Body of pancreas (tissue), 4 donors: ENCODE measurements around the gene ZNF70.

ENCODE experiments used
- POLR2A ChIP-seq, 3 donors: fragments of 450-650 bp; IDR thresholded peaks; one replicate each; pipeline ENCODE4 v1.6.1; 2016; ENCODE audit warnings: antibody characterized with exemption in 3 of 3, mild to moderate bottlenecking in 2 of 3
- TF ChIP-seq, protein P1 (sequence below), 7 experiments: fragments of 450-650 bp in 4 of 7; fragments of 200-600 bp in 3 of 7; sonication (generic) in 3 of 7; IDR thresholded peaks; one replicate each; pipeline ENCODE4 v1.5.1; 2016 to 2019; ENCODE audit warnings: antibody characterized with exemption in 7 of 7

DNA sequence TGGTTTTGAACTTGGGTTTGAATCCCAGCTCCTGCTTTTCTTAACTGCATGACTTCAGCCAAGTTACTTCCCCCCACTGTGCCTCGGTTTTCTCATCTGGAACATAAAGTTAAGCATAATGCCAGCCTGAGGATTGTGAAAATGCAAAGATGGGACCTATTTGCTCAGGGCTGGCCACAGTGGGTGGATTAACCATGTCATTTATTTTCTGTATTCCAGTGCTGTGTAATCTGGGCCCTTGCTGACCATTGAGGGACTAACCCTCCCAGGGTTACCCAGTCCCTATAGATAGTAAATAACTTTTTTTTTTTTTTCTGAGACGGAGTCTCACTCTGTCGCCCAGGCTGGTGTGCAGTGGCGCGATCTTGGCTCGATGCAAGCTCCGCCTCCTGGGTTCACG, 4.8 kb upstream of the ZNF70 start:
- TF ChIP-seq, protein P1, sequence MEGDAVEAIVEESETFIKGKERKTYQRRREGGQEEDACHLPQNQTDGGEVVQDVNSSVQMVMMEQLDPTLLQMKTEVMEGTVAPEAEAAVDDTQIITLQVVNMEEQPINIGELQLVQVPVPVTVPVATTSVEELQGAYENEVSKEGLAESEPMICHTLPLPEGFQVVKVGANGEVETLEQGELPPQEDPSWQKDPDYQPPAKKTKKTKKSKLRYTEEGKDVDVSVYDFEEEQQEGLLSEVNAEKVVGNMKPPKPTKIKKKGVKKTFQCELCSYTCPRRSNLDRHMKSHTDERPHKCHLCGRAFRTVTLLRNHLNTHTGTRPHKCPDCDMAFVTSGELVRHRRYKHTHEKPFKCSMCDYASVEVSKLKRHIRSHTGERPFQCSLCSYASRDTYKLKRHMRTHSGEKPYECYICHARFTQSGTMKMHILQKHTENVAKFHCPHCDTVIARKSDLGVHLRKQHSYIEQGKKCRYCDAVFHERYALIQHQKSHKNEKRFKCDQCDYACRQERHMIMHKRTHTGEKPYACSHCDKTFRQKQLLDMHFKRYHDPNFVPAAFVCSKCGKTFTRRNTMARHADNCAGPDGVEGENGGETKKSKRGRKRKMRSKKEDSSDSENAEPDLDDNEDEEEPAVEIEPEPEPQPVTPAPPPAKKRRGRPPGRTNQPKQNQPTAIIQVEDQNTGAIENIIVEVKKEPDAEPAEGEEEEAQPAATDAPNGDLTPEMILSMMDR (IDR thresholded peaks at IDR 0.05) = no peak
- no peak for TF ChIP-seq POLR2A (IDR thresholded peaks at IDR 0.05)
